Fibroblast of gingiva (primary cell): Measurements from ENCODE around the gene ASTN2.

Source experiments
- DNase-seq: peaks from one replicate; pipeline ENCODE4 v3.0.0-alpha.2; 2011; ENCODE audit warnings: low read depth

The ASTN2 gene

DNA sequence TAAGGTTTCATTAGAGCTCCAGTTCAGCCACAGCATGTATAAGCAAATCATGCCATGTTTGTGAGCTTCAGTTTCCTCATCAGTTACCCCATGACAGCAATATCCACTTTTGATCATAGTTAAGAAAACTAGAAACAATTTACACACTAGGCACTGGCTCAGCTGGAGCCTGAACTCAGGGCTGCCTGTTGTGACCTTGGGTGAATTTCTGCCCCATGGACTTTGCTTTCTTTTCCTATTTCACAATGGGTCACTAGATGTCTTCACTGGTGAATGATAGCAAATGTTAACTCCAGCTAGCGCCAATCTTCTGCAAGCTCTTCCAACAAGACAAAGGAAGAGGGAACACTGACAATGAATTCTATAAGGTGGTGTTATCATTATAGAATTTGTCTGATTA is 961.1 kb downstream of the ASTN2 start:
- DNase-seq, result no peak

DNA sequence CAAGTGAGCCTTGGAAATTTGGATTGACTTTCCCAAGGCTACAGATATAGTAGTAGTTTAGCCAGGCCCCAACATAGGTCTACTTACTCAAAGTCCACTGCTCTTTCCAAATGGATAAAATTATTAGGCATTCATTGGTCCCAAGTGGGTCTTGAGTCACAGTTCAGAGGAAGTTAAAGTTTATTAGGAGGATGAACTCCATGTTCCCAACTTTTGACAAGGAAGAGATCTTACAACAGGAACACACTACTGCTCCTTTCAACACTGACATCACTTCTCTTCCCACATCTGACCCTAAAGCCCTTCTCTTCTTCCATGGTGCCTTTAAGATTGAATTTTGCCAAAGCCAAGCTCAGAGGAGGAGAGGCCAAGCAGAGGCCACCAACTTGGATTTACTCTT is 962.2 kb downstream of the ASTN2 start:
- no peak for DNase-seq

DNA sequence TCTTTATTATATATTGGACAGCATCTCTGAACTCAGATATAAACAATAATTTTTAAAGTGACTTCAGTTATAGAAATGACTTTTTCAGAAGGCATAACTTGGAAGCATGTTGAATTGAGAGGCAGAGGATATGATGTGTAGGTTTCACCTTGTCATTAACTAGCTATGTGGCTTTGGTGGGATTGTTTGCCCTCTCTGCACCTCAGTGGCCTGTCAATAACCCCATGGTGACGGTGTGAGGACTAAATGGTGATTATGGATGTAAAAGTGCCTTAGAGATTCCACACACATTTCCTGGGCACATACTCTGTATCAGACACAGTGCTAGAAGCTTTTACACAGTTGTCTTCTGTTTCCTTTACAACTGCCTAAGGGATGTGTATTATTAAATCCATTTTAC is 962.6 kb downstream of the ASTN2 start:
- DNase-seq, result no peak

DNA sequence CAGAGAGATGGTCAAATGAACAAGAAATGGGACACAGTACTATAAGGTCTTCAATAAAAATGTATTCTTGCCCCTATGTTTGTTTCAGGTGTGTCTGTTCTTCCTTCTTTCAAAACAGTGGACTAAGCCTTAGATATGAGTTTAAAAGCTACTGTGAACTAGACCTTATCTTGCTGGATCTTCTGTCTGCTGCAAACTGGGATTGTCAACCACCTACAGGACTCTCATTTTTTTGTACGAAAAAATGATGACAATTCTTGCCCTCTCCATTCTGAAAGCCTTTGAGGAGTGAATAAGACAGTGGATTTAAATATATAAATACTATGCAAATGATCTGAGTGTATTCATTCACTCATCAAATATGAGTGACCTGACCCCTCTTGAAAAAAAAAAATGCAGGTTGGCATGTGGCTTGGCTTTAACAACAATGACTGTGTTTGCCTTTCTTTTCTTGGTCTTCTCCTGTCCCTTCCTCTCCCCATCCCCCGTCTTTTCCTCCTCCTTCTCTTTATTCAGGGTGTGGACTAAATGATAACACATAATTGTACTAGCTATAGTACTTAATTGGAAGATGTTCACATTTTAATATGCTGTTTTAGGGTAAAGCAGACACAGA is 963.2 kb downstream of the ASTN2 start:
- DNase-seq, result no peak

DNA sequence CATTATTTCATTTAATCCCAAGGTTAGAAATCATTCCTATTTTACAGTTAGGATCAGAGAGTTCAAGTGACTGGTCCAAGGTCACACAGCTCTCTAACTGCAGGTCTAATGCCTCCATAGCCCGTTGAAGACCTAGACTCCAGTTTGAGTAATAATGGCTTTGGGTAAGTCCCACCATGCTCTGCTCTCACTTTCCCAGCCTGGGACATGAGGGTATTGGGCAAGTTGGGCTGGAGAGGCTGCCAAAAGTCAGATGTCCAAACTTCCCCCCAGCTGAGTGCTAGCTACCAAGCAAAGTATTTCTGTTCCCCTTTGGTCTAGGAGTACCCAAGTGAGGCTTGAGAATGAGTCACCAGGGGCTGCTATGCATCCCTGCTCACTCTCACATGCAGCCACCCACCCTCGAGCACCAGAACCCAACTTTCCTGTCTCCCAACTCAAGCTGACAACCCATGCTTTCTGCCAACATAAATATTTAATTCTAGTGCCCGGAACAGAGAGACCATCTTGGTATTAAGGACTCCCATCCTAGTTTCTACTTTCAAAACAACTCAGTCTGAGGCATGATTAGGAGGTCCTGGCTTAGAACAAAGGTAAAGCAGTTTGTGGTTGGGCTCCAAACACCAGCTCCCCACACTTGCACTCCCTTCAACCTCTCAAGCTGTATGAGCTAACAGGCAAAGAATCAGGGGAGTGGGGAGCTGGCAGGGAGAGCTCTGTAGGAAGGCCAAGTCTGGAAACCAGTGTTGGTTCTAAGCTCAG is 964.3 kb downstream of the ASTN2 start:
- DNase-seq, result peak; percentile 88

DNA sequence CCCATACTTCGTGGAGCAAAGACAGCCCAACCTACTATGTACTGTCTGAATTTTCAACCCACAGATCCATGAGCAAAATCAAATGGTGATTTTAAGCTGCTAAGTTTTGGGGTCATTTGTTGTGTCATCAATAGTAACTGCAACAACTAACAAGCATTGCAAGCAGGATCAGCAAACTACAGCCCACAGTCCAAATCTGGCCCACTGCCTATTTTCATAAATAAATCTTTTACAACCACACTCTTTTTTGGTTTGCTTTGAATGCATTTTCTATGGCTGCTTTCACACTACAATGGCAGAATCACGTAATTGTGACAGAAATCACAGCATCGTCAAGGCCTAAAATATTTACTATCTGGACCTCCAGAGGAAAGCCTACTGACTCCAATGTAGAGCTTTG is 964.9 kb downstream of the ASTN2 start:
- DNase-seq, result no peak

DNA sequence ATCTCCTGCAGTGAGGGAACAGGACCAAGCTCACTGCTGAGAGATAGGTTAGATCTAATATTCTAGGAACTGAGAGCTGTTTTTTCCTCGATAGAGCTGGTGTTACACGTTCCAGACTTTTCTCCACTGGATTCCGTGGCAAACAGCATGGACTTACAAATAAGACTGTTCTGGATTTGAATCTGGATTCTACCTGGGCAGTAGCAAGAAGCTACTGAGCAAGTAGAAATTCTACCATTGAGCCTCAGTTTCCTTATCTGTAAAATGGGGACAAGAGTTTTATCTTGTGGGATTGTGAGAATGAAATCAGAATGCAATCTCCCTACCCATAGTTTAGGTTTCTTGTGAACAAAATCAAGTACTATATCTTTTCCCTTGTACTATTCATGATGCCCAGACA is 966.4 kb downstream of the ASTN2 start:
- no peak for DNase-seq

DNA sequence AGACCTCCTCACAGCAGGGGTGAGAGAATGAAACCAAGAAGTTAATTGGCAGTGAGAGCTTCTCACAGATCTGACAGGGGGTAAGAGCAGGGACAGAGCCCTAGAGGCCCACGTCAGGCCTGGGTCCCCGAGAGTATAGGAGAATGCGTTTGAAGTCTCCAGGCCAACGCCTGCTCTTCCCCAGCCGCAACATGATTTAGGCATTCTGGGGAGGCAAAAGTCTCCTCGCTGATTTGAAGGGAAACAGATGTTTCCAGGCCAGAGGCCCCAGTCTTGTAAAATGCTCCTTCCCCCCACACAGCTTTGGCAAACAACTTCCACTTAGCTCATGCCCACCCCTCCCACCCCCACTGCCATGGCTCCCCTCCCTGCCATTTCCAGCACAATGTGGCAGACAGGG is 966.9 kb downstream of the ASTN2 start:
- peak; percentile 15 for DNase-seq

DNA sequence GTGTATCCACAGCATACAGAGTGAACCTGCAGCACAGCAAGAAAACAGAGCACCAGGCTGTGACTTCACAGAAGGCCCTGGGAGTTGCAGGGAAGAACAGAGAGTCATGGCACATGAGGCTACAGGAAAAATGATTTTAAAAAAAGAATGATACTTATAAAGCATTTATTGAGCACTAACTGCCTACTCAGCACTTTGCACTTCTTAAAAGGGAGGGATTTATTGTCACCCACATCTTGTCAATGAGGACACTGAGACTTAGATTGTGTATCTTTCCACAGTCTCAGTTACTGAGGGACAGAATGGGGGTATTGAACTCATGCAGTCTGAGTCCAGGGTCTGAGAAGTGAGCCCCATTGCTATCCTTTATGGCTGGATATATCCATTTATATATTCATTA is 972.3 kb downstream of the ASTN2 start:
- DNase-seq, result no peak

DNA sequence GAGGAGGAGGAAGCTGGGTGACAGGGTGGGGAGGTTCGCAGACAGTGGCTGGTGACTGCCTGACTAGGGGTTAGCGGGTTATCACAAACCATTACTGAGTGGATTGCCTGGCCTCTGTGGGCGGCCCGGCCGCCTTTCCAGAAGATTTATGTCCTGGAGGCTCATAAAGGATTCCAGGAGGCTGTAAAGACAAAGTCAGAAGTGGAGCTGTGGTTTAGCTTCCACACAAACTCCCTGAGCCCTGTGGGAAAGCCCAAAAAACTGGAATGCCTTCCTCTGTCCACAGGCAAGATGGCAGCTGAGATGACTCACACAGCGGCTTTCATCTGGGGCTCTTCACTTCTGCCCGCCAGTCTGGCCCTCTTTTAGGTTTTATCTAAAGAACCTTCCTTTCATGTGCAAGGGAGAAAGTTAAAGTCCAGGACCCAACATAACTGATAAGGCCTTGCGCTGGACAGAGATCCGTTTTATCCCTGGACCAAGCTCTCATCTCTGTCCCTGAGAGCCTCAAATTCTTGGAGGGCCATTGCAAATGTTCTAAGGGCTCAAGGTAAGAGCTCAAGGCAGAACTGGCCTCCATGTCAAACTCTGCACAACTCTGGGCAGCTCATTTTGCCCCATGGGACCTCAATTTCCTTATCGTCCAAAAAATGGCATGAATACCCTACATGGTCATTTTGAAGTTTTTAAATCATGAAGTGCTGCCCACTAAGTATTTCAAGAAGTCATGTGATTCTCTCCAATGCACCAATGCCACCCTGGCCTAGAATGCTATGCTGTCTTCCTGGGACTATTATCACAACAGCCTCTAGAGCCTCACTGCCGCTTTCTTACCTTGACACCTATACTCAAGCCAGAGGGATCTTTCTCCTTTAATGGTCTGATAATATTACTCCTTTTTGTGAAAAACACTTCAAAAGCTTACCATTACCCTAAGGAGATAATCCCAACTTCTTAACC is 977.2 kb downstream of the ASTN2 start:
- no peak for DNase-seq

DNA sequence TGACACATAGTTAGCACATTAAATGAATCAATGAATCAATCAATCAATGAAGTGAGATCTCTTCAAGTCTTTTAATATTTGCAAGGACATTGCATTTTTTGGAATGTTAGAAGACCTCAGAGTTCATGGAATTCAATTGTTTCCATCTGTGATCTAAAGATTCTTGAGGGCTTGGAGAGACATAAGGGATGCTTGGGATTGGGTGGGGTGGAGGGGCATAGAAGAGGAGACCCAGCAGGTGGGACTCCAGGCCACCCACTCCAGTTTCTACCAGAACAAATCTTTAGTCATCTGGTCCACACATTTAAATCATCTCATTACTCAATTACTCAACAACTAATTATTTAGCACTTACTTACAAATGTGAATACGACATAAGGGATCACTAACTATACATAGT is 978.7 kb downstream of the ASTN2 start:
- DNase-seq, result no peak

DNA sequence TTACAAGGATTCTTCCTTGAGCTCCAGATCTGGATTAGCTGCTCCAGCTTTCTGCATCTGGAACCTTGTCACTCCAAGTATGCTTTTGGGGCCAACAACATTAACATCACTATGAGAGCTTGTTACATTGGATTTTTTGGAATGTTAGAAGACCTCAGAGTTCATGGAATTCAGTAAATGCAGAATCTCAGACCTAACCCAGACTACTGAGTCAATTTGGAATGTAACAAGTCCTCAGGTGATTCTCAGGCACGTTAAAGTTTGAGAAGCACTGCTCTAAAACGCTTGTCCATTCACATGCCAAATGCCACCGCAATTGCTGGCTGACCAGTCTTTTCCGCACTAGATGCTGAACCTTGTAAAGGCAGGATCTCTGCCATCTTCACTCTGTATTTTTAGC is 979.2 kb downstream of the ASTN2 start:
- DNase-seq, result no peak

DNA sequence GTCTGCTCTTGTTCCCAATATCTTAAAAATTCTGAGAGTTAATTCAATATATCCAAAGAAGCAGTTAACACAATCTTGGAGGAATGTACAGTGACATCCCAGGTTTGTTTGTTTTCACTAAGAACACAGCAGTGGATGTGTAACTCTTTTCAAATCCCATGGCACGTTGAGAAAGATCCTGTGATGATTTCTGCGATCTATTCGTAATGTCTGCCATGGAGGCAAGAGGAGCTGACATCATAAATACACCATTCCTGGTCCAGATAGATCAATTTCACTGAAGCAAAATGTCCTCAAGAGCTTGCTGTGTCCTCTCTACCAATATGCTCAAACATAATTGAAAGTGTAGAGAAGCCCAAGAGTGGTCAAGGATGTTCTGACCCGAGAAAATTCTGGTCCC is 980.5 kb downstream of the ASTN2 start:
- DNase-seq, result no peak

DNA sequence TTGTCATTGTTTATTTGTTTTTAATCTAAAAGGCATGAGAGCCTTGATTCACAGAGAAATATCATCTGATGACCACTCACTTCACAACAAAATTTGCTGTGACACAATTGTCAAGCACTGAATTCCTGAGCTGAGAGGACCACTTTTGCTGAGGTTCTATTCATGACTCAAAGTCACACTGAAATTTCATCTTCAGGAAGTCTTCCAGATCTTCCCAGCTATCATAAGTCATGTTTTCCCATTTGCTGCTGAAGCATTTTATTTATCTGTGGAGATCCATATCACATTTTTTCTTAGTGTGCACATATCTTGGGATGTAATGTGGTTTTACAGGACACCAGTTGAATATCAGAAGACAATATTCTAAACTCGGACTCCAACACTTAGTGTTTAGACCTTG is 982.8 kb downstream of the ASTN2 start:
- DNase-seq, result no peak

DNA sequence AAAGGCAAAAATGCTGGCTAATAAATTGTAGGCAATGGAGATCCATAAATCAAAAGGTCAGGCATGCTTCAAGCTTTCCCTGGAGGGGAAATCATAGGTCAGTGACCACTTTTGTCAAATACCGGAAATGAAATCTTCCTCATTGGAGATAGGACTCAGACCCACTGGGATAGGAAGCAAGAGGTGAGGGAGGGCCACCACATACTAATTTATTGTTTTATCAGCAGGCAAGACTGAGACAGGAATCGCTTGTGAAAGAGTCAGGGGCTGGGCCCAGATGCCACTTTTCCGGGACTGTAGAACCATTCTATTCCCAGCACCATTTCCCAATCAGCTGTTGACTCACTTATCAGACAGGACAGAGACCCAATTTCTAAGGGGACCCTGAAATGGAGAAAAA is 984.0 kb downstream of the ASTN2 start:
- DNase-seq, result no peak

DNA sequence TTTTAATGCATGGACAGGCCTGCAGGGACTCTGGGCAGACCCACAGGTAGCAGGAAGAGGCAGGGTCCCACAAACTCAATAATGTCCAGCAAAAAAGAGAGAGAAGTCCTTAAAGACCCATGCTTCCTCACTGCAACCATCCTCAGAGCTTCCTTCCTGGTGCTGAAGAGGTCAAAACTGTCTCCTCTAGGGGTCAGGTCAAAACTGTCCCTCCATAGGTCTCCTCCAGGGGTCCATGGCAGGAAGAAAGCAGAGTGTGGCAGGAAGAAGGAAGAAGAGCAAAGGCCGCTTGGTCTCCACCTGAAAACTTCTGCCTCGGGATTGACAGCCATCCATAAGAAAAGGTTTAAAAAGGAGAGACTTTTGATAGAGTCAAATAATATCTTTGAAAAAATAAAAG is 989.6 kb downstream of the ASTN2 start:
- DNase-seq, result no peak

DNA sequence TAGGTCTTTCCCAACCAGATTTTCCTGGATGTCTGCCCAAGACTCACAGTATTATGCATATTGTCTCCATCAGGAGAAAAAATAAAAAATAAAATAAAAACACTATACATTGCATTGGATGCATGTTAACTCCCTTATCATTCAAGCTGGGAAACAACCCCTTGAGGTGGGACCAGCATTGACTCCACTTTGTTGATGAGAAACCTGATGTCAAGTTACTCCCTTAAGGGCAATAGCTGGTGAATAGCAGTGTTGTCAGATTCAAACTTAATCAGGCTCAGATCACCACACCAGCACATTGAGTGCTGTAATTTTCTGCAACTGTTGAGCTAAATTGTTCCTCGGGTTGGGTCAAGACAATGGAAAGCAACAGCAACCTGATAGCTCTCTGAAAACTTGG is 991.7 kb downstream of the ASTN2 start:
- DNase-seq, result no peak

DNA sequence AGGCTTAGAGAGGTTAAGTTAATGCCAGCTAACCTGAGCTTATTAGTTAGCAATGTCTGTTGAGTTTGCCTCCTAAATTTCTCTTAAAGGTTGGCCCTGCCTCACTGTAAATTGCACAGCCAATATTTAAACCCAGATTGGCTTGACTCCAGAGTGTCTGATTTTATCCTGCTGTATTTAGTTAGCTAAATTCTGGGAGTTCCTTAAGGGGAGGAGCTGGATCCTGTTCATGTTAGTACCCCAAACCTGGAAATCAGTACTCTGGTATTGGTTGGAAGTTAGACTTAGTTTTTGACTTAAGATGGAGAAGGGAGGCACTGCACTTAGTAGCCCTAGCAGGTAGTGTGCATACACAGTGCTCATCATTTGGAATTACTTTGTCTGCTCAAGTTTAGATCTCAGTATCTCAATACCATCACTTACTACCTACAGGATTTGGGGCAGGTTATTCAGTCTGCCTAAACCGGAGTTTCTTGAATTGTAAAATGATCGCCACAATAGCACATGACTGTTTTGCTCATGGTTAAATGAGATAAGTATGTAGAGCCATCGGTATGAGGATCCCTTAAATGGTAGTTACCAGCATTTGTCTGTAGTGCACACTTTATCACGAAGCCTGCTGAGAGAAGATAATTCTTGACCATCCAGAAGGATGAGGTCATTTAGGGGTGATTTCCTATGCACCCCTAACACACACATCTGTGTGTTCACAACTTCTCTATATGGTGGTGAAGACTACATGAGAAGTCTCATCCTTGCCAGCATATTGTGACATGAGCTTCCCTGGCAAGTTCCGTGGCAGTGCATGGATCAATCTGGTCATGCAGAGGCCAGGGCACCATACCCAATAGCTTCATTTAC is 992.5 kb downstream of the ASTN2 start:
- DNase-seq, result no peak

DNA sequence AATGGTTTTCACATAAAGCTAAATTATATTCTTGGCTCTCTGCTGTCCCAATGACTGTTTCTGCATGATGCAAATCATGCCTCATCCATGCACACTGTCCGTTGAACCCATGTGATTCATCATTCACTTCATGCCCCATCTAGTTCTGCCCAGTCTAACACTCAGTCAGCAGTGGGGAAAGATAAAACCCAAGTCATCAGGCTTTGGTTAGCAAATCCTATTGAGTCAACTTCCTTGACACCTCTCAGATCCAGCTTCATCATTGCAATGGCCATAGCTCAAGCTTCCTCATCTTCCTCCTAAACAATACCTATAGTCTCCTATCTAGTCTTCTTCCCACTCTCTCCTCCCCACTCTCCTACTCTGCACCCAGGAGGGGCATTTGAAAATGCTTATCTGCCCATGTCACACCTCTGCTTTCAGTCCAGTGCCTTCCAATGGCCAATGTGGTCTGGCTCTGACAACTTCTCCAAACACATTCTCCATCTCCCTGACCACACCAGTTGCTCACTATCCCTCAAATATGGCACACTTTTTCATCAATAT is 993.8 kb downstream of the ASTN2 start:
- DNase-seq, result no peak

DNA sequence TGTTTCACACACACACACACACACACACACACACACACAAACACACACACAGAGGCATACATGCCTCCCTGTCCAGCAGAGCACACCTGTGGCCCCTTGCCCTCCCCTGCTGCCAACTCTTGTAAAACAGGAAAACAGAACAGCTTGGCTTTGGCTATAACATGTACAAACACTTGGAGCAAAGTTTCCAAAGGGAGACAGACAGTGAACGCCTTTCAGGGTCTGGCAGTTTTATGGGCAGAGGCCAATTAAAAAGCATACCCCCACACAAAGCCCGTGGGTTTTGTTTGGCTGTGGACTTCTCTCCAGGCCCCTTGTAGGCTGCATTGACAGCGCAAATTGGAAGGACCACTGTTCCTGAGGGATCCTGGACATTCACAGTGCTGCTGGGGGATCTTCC is 995.7 kb downstream of the ASTN2 start:
- no peak for DNase-seq

DNA sequence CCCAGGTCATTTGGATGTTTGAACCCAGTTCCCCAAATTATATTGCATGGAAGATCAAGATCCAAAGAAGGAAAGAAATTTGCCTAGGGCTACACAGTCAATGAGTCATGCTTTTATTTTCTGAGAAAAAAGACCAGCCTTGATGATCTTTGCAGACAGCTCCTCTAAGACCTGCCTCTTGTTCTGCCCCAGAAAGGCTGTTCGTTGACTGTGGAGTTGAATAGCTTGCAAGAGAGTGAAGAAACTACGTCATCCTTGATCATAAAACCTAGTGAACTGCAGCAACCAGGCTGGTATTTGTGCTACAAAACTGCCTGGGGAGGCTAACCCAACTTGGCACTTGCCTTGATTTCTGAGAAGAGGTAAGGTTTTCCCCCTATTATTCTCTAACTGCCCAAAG is 997.4 kb downstream of the ASTN2 start:
- DNase-seq, result no peak

DNA sequence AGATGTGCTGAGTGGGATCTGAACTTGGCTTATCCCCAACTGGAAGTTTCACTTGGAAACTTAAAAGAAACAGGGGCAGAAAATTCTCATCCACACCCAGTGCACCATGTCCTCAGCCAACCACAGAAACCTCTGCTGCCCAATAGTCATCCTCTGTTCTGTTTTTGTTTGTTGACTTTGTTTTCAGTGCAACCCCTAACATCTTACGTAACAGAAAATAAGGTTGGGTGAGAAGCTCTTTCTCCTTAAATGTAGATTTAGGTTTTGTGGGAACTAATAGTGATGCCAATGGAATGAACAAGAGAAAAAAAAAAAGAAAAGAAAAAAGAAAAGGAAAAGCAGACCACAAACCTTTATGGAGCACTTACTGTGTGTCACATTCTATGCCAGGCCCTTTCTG is 998.4 kb downstream of the ASTN2 start:
- no peak for DNase-seq
